ENCODE measurements around the gene IL4I1. TPM values are rescaled to one million over a fixed set of nuclear protein-coding genes. Genes with fewer than 3 reads are reported as not detected.

Gene IL4I1
- polyA plus RNA-seq, 1 donor from 2014 or later = 0.39 TPM

GRCh38 chr19:49882643-49883042, 14.0 kb downstream of the IL4I1 start:
- peaks cover 2% of the 10 kb centered on the region for H3K27me3 Mint-ChIP-seq
- peaks cover 4% of the 10 kb centered on the region for H3K36me3 Mint-ChIP-seq
- H3K27ac Mint-ChIP-seq = no peak overlapping the region
- H3K4me1 Mint-ChIP-seq = peaks cover 3 to 12% (median 6%) of the 10 kb centered on the region in 3 donors
- H3K4me3 Mint-ChIP-seq = no peak overlapping the region
- H3K9me3 Mint-ChIP-seq = no peaks in the 10 kb centered on the region

GRCh38 chr19:49881672-49882394, 14.9 kb downstream of the IL4I1 start:
- H3K36me3 Mint-ChIP-seq = peaks cover 4% of the 10 kb centered on the region

GRCh38 chr19:49881186-49881585, 15.5 kb downstream of the IL4I1 start:
- Mint-ChIP-seq H3K36me3 (peaks cover 4% of the 10 kb centered on the region), H3K27ac (peak overlapping the region in 1 of 3 donors; percentile 50), H3K4me3 (no peak overlapping the region), H3K27me3 (peaks cover 2% of the 10 kb centered on the region), H3K4me1 (peaks cover 3 to 10% (median 6%) of the 10 kb centered on the region in 3 donors), H3K9me3 (no peaks in the 10 kb centered on the region)

More at GRCh38 chr19:49881672-49882394, 14.9 kb downstream of the IL4I1 start:
- H3K9me3 Mint-ChIP-seq = no peaks in the 10 kb centered on the region
- peaks cover 2% of the 10 kb centered on the region for H3K27me3 Mint-ChIP-seq
- H3K4me1 Mint-ChIP-seq = peaks cover 3 to 12% (median 6%) of the 10 kb centered on the region in 3 donors
- no peak overlapping the region for H3K4me3 Mint-ChIP-seq
- peak overlapping the region in 1 of 3 donors; percentile 50 for H3K27ac Mint-ChIP-seq

- no peak overlapping the region for H3K4me3 Mint-ChIP-seq
- peaks cover 4% of the 10 kb centered on the region for H3K36me3 Mint-ChIP-seq
- H3K4me1 Mint-ChIP-seq = peaks cover 3 to 15% (median 6%) of the 10 kb centered on the region in 3 donors
- H3K27ac Mint-ChIP-seq = no peak overlapping the region
- H3K9me3 Mint-ChIP-seq = no peaks in the 10 kb centered on the region
- peaks cover 2% of the 10 kb centered on the region for H3K27me3 Mint-ChIP-seq
Observed at GRCh38 chr19:49880162-49880869, 16.4 kb downstream of the IL4I1 start.

- Mint-ChIP-seq H3K36me3 (peaks cover 4% of the 10 kb centered on the region), H3K27me3 (peaks cover 2% of the 10 kb centered on the region), H3K4me1 (peaks cover 3 to 20% (median 6%) of the 10 kb centered on the region in 3 donors), H3K9me3 (no peaks in the 10 kb centered on the region), H3K4me3 (no peak overlapping the region), H3K27ac (peak overlapping the region in 1 of 3 donors; percentile 43)
Observed at GRCh38 chr19:49879243-49879963, 17.3 kb downstream of the IL4I1 start.

- peaks cover 2% of the 10 kb centered on the region for H3K27me3 Mint-ChIP-seq
- H3K4me1 Mint-ChIP-seq = peaks cover 3 to 20% (median 6%) of the 10 kb centered on the region in 3 donors
- peaks cover 4% of the 10 kb centered on the region for H3K36me3 Mint-ChIP-seq
- H3K4me3 Mint-ChIP-seq = no peak overlapping the region
- H3K9me3 Mint-ChIP-seq = no peaks in the 10 kb centered on the region
- H3K27ac Mint-ChIP-seq = no peak overlapping the region
Observed at GRCh38 chr19:49878744-49879070, 18.0 kb downstream of the IL4I1 start.

- Mint-ChIP-seq H3K27me3 (peaks cover 2% of the 10 kb centered on the region), H3K27ac (no peak overlapping the region), H3K4me1 (peaks cover 3 to 20% (median 6%) of the 10 kb centered on the region in 3 donors), H3K9me3 (no peaks in the 10 kb centered on the region), H3K36me3 (peaks cover 2% of the 10 kb centered on the region), H3K4me3 (no peak overlapping the region)
Observed at GRCh38 chr19:49877879-49878743, 18.6 kb downstream of the IL4I1 start.

- Mint-ChIP-seq H3K27ac (no peak within 1 kb of the TSS), H3K4me1 (peaks cover 3 to 20% (median 6%) of the 10 kb centered on the region in 3 donors), H3K36me3 (peaks cover 1% of the 10 kb centered on the region), H3K9me3 (no peaks in the 10 kb centered on the region), H3K4me3 (no peak within 1 kb of the TSS), H3K27me3 (peaks cover 2% of the 10 kb centered on the region)
Observed at GRCh38 chr19:49877020-49877878, 19.4 kb downstream of the IL4I1 start, which contains the start of the genes AKT1S1 and TBC1D17. AKT1S1 (minus strand) TSS chr19:49877355; CDS start chr19:49873295, 4,060 bp downstream. TBC1D17 (plus strand) TSS chr19:49877702; CDS start chr19:49877724, 22 bp downstream.

- H3K4me1 Mint-ChIP-seq = peaks cover 3 to 24% (median 6%) of the 10 kb centered on the region in 3 donors
- no peaks in the 10 kb centered on the region for H3K9me3 Mint-ChIP-seq
- no peak overlapping the region for H3K4me3 Mint-ChIP-seq
- peaks cover 2% of the 10 kb centered on the region for H3K27me3 Mint-ChIP-seq
- peaks cover 1% of the 10 kb centered on the region for H3K36me3 Mint-ChIP-seq
- no peak overlapping the region for H3K27ac Mint-ChIP-seq
Observed at GRCh38 chr19:49876422-49877019, 20.2 kb downstream of the IL4I1 start.

GRCh38 chr19:49875857-49876421, 20.7 kb downstream of the IL4I1 start:
- Mint-ChIP-seq H3K36me3 (peaks cover 1% of the 10 kb centered on the region), H3K4me3 (no peak overlapping the region), H3K27ac (no peak overlapping the region), H3K4me1 (peaks cover 3 to 24% (median 6%) of the 10 kb centered on the region in 3 donors), H3K9me3 (no peaks in the 10 kb centered on the region), H3K27me3 (peaks cover 2% of the 10 kb centered on the region)

GRCh38 chr19:49875177-49875576, 21.5 kb downstream of the IL4I1 start:
- H3K36me3 Mint-ChIP-seq = peaks cover 1% of the 10 kb centered on the region
- H3K4me1 Mint-ChIP-seq = peaks cover 3 to 29% (median 6%) of the 10 kb centered on the region in 3 donors
- no peaks in the 10 kb centered on the region for H3K9me3 Mint-ChIP-seq
- peaks cover 2% of the 10 kb centered on the region for H3K27me3 Mint-ChIP-seq
- H3K4me3 Mint-ChIP-seq = peak overlapping the region in 1 of 4 donors; percentile 88
- peak overlapping the region in 1 of 3 donors; percentile 19 for H3K27ac Mint-ChIP-seq

- H3K27me3 Mint-ChIP-seq = peaks cover 2% of the 10 kb centered on the region
- H3K4me1 Mint-ChIP-seq = peaks cover 3 to 30% (median 6%) of the 10 kb centered on the region in 3 donors
- peak overlapping the region in 2 of 4 donors; percentile 38 to 88 for H3K4me3 Mint-ChIP-seq
- H3K9me3 Mint-ChIP-seq = no peaks in the 10 kb centered on the region
- H3K27ac Mint-ChIP-seq = peak overlapping the region in 1 of 3 donors; percentile 19
- peaks cover 1% of the 10 kb centered on the region for H3K36me3 Mint-ChIP-seq
Observed at GRCh38 chr19:49874503-49875157, 22.1 kb downstream of the IL4I1 start.

Data from IgD-negative memory B cell (primary cell).